ENCODE data around the gene CNP.

The CNP gene

DNA sequence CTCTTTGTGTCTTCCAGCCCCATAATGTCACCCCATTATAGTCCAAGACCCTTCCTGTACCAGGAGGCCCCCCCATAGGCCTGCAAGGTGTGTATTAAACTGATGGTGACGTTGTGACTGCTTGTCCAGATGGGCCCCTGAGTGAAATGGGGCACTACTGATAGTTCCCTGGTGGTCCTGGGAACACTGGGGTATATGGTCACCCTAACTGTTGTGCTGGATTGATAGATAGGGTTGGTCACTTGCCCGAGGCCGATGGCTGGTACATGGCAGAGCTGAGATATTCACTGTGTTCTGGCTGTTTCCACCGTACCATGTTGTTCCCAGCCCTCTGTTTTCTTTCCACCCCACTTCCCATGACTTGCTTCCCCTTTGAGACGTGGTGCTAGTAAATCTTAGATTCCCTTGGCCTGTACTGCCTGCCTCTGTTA is 4.3 kb downstream of the CNP start:
- TF ChIP-seq, protein P1, sequence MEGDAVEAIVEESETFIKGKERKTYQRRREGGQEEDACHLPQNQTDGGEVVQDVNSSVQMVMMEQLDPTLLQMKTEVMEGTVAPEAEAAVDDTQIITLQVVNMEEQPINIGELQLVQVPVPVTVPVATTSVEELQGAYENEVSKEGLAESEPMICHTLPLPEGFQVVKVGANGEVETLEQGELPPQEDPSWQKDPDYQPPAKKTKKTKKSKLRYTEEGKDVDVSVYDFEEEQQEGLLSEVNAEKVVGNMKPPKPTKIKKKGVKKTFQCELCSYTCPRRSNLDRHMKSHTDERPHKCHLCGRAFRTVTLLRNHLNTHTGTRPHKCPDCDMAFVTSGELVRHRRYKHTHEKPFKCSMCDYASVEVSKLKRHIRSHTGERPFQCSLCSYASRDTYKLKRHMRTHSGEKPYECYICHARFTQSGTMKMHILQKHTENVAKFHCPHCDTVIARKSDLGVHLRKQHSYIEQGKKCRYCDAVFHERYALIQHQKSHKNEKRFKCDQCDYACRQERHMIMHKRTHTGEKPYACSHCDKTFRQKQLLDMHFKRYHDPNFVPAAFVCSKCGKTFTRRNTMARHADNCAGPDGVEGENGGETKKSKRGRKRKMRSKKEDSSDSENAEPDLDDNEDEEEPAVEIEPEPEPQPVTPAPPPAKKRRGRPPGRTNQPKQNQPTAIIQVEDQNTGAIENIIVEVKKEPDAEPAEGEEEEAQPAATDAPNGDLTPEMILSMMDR (IDR thresholded peaks at IDR 0.05; ENCODE audit: low read depth, low read length): no peak
- TF ChIP-seq MYC (IDR thresholded peaks at IDR 0.05; ENCODE audit: low read depth, low read length) (no peak), POLR2A (IDR thresholded peaks at IDR 0.05; ENCODE audit: extremely low read depth, insufficient read length) (no peak)
- TF ChIP-seq, protein P2, sequence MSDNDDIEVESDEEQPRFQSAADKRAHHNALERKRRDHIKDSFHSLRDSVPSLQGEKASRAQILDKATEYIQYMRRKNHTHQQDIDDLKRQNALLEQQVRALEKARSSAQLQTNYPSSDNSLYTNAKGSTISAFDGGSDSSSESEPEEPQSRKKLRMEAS (IDR thresholded peaks at IDR 0.05; ENCODE audit: low read depth, low read length): no peak
- no peak for DNase-seq (ENCODE audit: low read depth)
- H3K4me3 ChIP-seq (ENCODE audit: low read depth, low read length): no peak overlapping the region

DNA sequence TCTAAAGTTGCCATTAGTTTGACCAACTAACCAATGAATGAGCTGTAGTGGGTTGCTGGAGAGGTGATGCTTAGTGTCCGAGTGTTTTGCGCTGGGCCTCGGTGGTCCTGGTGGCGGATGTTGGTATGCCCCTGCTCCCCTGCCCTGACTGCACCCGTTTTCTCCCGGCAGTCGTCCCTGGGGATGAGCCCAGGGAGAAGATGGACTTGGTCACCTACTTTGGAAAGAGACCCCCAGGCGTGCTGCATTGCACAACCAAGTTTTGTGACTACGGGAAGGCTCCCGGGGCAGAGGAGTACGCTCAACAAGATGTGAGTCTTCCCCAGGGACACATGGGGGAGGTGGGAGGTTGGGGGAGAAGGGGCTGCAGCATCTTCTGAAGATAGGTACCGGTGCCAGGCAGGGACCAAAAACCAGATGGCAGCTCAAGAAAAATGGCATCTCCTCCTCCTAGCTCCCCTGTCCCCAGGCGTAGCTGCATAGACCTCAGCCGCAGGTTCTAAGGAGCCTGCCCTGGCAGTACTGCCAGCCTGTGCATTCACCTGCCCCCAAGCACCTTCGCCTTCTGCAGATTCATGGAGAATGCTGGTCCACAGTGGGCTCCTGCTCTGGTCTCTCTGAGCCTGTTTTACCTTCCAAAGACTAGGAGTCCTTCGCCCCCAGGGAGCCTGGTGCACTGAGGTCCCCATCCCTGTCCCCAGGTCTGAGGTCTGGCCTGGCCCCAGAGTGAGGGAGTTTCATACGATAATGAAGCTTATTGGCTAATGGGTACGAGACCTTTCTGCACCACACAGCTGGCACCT is 5.3 kb downstream of the CNP start:
- DNase-seq (ENCODE audit: low read depth): no peak
- TF ChIP-seq MYC (IDR thresholded peaks at IDR 0.05; ENCODE audit: low read depth, low read length) (no peak), POLR2A (IDR thresholded peaks at IDR 0.05; ENCODE audit: extremely low read depth, insufficient read length) (no peak)
- TF ChIP-seq, protein P2 (IDR thresholded peaks at IDR 0.05; ENCODE audit: low read depth, low read length): no peak
- TF ChIP-seq, protein P1 (IDR thresholded peaks at IDR 0.05; ENCODE audit: low read depth, low read length): no peak
- no peak overlapping the region for H3K4me3 ChIP-seq (ENCODE audit: low read depth, low read length)

DNA sequence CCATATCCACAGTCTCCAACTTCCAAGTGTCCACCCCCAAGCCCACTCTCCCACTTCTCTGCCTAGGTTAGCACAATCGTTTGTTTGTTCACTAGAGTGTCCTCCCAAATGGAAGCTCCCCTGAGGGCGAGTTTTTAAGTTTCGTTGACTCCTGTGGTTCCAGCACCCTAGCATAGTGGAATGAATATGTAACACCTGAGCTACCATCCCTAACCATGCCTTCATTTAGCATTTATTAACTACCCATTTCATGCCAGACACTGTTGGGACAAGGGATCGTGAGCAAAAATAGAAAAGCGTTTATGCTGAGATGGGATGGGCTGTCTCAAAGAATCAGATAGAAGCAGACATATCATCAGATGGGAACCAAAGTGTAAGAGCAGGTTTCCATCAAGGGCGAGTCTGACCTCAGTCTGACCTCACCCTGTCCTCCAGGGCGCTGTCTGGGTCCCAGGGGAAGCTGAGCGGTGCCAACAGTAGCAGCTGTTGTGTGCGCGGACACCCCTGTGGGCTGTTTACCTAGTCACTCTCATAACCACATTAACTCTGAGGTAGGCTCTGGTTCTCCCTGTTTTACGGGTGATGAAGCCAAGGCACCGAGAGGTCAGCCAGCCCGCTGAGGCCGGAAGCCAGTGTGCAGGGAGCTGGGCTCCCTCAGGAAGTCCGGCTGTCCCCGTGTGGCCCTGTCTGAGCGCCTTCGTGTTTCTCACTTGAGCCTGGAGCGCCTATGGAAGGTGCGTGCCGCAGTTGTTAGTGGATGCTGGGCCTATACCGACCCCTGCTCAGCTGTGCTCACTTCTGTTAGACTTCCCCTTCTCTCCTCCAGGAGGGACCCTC is 6.2 kb downstream of the CNP start:
- no peak for DNase-seq (ENCODE audit: low read depth)
- H3K4me3 ChIP-seq (ENCODE audit: low read depth, low read length): no peak overlapping the region
- no peak for TF ChIP-seq MYC (IDR thresholded peaks at IDR 0.05; ENCODE audit: low read depth, low read length)
- TF ChIP-seq, protein P1 (IDR thresholded peaks at IDR 0.05; ENCODE audit: low read depth, low read length): no peak
- TF ChIP-seq, protein P2 (IDR thresholded peaks at IDR 0.05; ENCODE audit: low read depth, low read length): no peak
- TF ChIP-seq POLR2A (IDR thresholded peaks at IDR 0.05; ENCODE audit: extremely low read depth, insufficient read length): no peak

DNA sequence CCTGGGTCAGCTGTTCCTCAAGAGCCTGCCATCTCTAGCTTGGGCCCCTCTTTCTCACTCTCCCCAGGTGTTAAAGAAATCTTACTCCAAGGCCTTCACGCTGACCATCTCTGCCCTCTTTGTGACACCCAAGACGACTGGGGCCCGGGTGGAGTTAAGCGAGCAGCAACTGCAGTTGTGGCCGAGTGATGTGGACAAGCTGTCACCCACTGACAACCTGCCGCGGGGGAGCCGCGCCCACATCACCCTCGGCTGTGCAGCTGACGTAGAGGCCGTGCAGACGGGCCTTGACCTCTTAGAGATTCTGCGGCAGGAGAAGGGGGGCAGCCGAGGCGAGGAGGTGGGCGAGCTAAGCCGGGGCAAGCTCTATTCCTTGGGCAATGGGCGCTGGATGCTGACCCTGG is 6.8 kb downstream of the CNP start:
- TF ChIP-seq POLR2A (IDR thresholded peaks at IDR 0.05; ENCODE audit: extremely low read depth, insufficient read length): peak; percentile 13
- TF ChIP-seq, protein P1 (IDR thresholded peaks at IDR 0.05; ENCODE audit: low read depth, low read length): no peak
- H3K4me3 ChIP-seq (ENCODE audit: low read depth, low read length): no peak overlapping the region
- DNase-seq (ENCODE audit: low read depth): no peak

DNA sequence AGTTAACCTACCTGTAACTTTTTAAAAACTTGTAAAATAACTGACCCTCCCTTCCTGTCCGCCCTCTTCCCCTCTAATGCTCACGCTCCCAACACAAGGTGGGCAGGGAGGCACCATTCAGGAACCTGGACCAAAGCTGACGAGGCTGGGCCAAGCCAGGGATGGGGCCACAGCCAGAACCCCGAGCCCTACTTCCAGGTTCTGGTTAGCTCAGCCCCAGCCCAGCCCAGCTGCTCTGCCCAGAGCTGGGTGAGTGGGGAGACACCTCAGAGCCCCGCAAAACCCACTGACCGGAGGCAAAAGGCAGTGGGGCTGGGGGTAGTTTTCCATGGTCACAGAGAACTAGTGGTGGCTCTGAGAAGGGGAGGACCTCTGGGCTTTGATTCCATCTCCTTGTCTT is 7.4 kb downstream of the CNP start:
- no peak overlapping the region for H3K4me3 ChIP-seq (ENCODE audit: low read depth, low read length)
- no peak for DNase-seq (ENCODE audit: low read depth)

More for the DNA sequence above, 7.4 kb downstream of the CNP start:
- TF ChIP-seq MYC (IDR thresholded peaks at IDR 0.05; ENCODE audit: low read depth, low read length): no peak
- TF ChIP-seq, protein P1 (IDR thresholded peaks at IDR 0.05; ENCODE audit: low read depth, low read length): no peak
- TF ChIP-seq POLR2A (IDR thresholded peaks at IDR 0.05; ENCODE audit: extremely low read depth, insufficient read length): no peak
- TF ChIP-seq, protein P2 (IDR thresholded peaks at IDR 0.05; ENCODE audit: low read depth, low read length): no peak
